ENCODE measurements around the gene MAD1L1.
A peak's percentile ranks its signal among the peaks of the same experiment; 100 is the strongest.
"Not testable (repeated sequence)": the region's sequence is repeated elsewhere in the genome, so short reads cannot be mapped to it uniquely, and the experiment has no call there.

MAD1L1 gene

GRCh38 chr7:2180081-2180480 is 52.7 kb downstream of the MAD1L1 start:
- no peak for DNase-seq (ENCODE audit: low spot score)

DNA sequence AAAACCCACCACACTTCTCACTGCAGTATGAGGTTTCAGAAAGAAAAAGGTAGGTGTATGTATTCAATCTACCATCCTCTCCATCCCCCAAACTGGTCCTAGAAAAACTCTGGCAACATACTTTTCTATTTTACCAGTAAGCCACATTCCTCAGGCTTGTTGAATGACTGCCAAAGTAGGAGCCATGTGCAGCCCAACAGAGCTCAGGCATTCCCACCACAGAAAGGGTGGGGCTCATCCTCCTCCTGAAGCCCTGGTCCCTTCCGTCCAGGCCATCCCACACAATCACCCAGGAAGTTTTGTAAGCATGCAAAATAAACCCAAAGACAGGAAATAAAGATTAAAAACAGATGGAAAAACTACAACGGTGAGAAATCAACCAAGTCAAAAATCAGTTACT is 57.2 kb downstream of the MAD1L1 start:
- FAIRE-seq = peak; percentile 100
- peak; percentile 99 for DNase-seq (ENCODE audit: low spot score)

More at GRCh38 chr7:2180081-2180480, 52.7 kb downstream of the MAD1L1 start:
- FAIRE-seq = no peak

- FAIRE-seq = no peak
These were observed 57.7 kb downstream of the MAD1L1 start for GRCh38 chr7:2175091-2175490.

GRCh38 chr7:2173189-2173827 is 59.4 kb downstream of the MAD1L1 start:
- DNase-seq (ENCODE audit: low spot score) = no peak
- no peak for FAIRE-seq

More at GRCh38 chr7:2175091-2175490, 57.7 kb downstream of the MAD1L1 start:
- peak; percentile 69 for DNase-seq (ENCODE audit: low spot score)

DNA sequence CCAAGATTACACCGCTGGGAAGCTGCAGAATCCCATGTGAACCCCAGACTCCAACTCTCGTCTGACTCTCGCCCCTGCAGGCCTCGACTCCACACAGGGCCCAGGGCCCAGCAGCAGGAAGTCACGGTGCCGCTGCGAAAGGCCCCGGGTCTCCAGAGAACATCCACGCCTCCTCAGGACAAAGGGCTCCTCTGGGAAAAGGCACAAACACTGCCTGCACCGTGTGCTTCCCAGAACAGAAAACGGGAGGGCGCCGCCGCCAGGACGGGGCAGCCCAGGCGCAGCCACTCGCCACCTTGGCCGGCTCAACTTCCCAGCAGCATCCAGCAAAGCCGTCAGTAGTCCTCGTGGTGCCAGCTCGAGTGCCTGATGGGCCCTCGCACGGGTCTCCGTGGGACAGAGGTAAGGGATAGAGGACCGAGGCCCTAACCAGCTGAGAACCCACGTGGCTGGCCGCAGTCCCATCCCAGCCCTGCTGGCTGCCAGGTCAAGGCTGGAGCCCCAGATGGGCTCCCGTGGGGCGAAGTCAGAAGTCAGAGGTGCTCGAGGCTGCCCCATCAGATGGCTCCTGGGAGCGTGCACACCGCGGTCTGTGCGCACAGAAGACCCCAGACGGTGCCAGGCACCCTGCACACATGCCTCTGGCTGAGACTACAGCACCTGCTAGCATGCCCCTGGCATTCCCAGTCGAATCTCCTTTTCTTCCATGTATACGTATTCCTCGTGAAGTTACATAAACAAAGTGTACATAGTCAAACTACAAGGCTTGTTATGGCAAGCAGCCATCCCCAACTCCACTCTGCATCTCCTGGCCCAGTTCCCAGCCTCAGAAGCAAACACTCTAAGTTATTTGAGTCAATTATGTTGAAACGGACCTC is 60.2 kb downstream of the MAD1L1 start:
- FAIRE-seq (peak; percentile 94), DNase-seq (ENCODE audit: low spot score) (peak; percentile 59)

DNA sequence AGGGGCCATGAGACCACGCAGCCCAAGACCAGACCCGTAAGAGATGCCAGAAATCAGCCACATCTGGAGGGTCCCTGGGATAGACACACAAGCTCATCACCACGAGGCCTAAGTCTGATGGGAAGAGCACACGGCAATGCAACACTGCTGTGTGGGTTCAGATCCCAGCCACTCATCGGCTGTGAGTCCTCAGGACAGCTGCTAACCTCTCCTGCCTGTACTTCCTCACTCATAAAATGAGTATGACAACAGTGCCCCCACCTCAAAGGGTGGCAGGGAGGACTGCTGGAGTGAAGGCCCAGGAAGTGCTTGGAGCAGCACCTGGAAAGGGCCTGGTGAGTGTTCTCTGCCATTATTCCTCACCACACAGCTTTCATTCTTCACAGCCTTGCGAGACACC is 60.9 kb downstream of the MAD1L1 start:
- peak; percentile 96 for FAIRE-seq
- DNase-seq (ENCODE audit: low spot score) = no peak

GRCh38 chr7:2170576-2171521 is 61.9 kb downstream of the MAD1L1 start:
- no peak for DNase-seq (ENCODE audit: low spot score)
- peak; percentile 77 for FAIRE-seq

DNA sequence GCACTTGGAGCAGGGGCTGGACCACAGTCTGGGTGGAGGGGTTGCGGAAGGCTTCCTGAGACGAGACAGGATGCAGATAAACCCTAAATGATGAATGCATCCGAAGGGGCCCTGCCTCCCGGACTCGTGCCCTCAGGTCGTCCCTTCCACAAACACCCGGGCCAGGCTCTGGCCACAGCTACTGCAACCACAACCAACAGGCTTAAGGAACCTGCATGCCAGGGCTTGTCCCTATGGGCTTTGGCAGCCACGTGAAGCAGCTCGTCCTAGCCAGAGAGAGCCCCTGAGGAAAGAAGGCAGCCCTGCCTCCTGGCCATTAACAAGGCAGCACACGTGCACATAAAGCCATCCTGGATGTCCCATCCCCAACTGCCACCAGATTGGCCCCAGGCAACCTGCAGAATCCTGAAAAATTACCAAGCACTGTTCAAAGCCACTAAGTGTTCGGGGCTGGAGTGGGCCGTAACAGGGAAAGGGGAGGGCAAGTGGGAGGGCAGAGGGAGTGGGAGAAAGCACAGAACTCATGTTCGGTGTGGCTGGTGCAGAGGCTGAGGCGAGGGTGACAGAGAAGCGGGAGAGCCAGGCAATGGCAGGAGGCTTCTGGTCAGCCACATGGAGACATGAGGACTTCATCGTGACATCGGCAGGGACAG is 62.7 kb downstream of the MAD1L1 start:
- FAIRE-seq (peak; percentile 96), DNase-seq (ENCODE audit: low spot score) (no peak)

DNA sequence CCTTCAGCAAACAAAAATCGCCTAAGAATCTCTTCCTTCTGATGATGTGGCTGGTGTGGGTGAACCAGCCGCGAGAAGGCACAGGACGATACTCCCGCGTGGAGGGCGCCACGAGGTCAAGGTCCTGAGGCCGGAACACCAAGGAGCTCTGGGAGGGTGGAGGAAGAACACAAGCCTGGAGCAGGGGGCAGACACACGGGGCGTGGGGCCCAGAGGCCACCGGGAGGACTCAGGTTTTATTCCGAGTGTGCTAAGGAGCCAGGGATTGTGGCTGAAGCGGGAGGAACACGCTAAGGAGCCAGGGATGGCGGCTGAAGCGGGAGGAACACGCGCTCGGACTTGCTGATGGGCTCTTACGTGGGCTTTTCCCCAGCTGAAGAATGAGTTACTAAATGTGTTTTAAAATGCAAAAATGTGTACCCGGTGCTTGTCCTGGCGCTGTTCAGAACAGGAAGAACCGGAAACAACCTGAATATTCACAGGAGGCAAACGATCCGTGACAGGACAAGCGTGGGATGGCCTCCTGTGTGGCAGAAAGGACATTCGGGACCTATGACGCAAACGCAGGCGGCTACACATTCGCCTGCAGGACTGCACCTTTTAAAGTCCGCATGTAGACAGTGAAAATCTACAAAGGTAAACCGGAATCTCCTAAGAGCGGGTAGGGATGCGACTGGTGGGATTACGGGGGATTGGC is 64.0 kb downstream of the MAD1L1 start:
- FAIRE-seq = peak; percentile 59
- DNase-seq (ENCODE audit: low spot score) = no peak

DNA sequence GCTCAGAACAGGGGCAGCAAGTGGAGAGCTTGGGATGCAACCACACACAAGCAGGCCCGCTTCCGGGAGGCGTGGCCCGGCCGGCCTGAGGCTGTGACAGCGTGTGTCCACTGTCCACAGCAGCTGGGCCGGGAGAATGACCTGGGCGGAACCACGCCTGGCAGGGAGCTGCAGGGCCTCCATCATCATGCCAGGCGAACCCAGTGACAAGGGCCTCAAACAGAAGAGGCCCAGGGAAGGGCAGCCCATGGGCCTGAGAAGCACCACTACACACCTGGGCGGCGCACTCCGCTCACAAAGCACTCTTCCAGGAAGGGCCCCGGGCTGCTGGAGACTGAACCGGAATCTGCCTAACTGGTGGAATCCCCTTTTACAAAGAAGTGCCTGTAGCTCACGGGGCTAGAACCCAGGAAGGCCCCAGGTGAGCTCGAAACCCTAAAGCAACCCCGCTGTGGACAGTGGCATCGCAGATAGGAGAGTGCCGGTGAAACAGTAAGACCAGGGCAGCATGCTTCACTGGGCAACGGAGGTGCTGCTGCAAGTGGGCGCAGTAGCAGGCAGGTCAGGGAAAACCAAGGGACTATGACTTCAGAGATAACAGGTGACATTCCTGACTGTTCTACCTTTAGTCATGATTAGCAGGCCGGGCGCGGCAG is 66.0 kb downstream of the MAD1L1 start:
- DNase-seq (ENCODE audit: low spot score) = no peak

GRCh38 chr7:2165610-2166594 is 66.8 kb downstream of the MAD1L1 start:
- no peak for DNase-seq (ENCODE audit: low spot score)
- FAIRE-seq = peak; percentile 93

More for the DNA sequence above, 66.0 kb downstream of the MAD1L1 start:
- FAIRE-seq = peak; percentile 71

GRCh38 chr7:2165239-2165609 is 67.5 kb downstream of the MAD1L1 start:
- DNase-seq (ENCODE audit: low spot score) (no peak), FAIRE-seq (no peak)

DNA sequence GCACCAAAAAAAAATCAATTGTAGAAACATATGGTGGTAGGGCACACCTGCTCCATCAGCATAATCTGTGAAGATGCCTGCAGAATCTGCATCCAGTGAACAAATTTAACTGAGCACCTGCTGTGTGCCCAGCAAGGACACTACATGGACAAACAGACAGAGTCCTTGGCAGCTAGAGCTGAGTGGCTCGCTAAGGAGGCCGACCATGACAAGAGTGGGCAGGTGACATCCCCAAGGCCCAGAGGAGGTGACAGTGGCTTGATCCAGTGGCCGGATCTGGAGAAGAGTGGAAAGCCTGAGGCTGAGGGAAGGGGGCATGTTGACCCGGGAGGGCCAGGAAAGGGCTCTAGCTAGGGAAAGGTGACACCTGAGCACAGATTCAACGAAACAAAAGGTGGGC is 68.1 kb downstream of the MAD1L1 start:
- DNase-seq (ENCODE audit: low spot score) = no peak
- FAIRE-seq = no peak

- FAIRE-seq = no peak
- DNase-seq (ENCODE audit: low spot score) = no peak
These were observed 68.9 kb downstream of the MAD1L1 start for GRCh38 chr7:2163600-2164555.

- no peak for DNase-seq (ENCODE audit: low spot score)
- no peak for FAIRE-seq
These were observed 69.8 kb downstream of the MAD1L1 start for GRCh38 chr7:2162959-2163358.

GRCh38 chr7:2162004-2162902 is 70.5 kb downstream of the MAD1L1 start:
- FAIRE-seq; DNase-seq (ENCODE audit: low spot score): not testable (repeated sequence)

- FAIRE-seq = peak; percentile 92
- no peak for DNase-seq (ENCODE audit: low spot score)
These were observed 73.6 kb downstream of the MAD1L1 start for GRCh38 chr7:2159176-2159520.

Measured in urothelium cell line (cell line).